Activated effector memory CD4-positive, alpha-beta T cell treated with anti-CD3 and anti-CD28 coated beads, Interleukin-2, amount 50 U/mL, for 16 hours (primary cell): ENCODE data around the gene EBP.
"Not testable (repeated sequence)": the region's sequence is repeated elsewhere in the genome, so short reads cannot be mapped to it uniquely, and the experiment has no call there.

ENCODE experiments used
- DNase-seq: peaks from one replicate; pipeline ENCODE4 v3.0.0-alpha.2; 2020

Gene EBP

GRCh38 chrX:48531358-48531959 lies 9.9 kb downstream of the EBP start:
- DNase-seq: no peak

- no peak for DNase-seq
Observed at GRCh38 chrX:48532161-48532560, 10.6 kb downstream of the EBP start.

GRCh38 chrX:48533165-48533564 lies 11.6 kb downstream of the EBP start:
- no peak for DNase-seq

DNA sequence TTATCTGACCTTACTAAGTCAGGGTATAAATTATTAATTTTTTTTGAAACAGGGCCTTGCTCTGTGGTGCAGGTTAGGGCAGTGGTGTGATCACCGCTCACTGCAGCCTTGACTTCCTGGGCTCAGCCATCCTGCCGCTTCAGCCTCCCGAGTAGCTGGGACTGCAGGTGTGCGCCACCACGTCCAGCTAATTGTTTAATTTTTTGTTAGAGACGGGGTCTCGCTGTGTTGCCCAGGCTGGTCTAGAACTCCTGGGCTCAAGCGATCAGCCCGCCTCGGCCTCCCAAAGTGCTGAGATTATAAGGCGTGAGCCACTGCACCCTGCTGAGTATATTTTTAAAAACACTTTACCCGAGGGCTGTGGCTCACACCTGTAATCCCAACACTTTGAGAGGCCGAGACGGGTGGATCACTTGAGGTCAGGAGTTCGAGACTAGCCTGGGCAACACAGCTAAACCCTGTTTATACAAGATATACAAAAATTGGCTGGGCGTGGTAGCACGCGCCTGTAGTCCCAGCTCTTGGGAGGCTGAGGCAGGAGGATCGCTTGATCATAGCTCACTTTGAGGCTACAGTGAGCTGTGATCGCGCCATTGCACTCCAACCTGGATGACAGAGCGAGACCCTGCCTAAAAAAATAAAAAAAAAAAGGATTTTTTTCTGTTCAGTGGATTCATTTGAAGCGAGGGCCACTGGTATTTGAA lies 17.2 kb downstream of the EBP start:
- no peak for DNase-seq

DNA sequence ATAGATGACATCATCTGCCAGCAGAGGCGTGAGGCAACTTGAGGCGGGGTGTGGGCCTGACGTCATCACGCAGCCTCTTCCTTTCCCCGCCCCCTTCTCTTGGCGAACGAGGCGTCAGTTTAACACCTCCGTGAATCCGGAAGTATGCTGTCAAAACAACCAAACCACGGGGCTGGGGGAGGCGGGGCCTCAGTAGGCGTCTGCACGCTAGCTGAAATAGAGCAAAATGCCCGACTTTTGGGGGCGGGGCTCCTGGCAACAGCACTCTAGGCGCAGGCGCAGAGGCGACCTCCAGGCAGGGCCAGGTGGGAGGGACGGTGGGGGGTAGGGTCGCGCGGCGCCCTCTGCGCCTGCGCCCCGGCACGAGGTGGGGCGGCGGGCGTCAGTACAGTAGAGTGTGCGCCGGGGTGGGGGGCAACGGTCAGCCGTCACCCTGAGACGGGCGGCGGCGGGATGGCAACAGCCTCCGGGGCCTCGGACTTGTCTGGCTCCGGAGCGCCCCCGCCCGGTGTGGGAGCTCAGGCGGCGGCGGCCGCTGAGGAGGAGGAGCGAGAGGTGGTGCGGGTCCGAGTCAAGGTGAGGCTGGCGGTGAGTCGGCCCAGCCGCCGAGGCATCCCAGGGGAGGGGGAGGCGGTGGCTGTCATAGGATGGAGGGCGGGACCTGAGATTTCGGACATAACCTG lies 17.9 kb downstream of the EBP start, which contains the start of gene TBC1D25:
TSS of gene TBC1D25 (plus strand) at position 370 of the 683 bp plus-strand sequence. CDS start at position 454, 84 bp downstream.
- peak; percentile 98 for DNase-seq

DNA sequence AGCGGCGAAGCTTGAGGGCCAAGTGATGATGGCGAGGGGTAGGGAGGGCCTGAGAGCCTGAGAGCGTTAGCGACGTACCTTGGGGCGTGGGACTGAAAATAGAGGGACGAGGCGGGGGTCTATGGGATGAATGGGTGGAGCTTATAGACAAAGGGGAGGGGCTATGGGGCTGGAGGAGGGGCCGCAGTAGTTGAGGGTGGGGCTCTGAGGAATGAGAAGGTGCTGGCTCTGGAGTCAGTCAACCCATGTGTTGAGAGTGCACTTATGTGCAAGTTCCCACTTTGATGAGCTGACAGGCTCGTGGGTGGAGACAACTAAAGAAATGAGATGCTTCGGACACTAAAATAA lies 18.4 kb downstream of the EBP start:
- DNase-seq: peak; percentile 82

DNA sequence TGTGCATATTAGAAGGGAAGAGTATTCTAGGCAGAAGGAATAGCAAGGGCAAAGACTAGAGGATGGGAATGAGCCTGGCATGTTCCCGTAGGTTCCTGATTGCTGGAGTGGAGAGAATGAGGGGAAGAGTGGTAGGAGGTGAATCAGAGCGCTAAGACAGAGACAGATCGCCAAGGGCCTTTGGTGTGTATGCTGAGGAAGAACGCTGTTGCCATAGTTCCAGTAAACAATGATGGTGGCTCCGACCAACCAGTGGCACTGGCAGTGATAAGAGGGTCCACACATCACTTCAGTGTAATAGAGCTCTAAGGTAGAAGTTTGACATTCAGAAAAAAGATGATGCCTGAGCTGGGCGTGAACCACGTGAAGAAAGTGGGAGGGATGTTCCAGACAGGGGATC lies 18.9 kb downstream of the EBP start:
- no peak for DNase-seq

GRCh38 chrX:48541140-48541814 lies 19.7 kb downstream of the EBP start:
- no peak for DNase-seq

DNA sequence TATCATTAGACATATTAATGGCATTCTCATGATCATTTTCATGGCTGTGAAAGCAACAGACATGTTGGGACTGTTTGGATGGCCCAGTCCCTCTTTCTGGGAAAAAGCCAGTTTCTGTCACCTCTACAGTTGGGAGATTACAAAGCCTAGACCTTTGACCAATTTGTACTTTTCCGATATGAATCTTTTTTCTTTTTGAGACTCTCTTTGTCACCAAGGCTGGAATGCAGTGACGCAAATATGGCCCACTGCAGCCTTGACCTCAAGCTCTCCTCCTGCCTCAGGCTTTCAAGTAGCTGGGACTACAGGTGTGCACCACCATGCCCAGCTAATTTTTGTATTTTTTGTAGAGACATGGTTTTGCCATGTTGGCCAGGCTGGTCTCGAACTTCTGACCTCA lies 27.3 kb downstream of the EBP start:
- no peak for DNase-seq

DNA sequence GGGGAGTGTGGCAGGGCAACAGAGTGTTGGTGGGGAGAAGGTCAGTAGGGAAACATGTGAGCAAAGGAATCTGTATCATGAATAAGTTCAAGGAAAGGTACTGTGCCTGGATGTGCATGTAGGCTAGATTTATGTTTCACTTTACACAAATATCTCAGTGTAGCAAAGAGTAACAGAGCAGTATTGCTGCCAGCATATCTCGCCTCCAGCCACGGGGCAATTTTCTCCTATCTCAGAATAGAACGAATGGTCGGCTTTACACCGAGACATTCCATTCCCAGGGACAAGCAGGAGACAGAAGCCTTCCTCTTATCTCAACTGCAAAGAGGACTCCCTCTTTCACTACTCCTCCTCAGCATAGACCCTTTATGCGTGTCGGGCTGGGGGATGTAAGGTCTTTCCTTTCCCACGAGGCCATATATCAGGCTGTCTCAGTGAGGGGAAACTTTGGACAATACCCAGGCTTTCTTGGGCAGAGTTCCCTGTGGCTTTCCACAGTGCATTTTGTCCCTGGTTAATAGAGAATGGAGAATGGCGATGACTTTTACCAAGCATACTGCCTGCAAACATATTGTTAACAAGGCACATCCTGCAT lies 34.2 kb downstream of the EBP start:
- not testable (repeated sequence) for DNase-seq

GRCh38 chrX:48558271-48558670 lies 36.7 kb downstream of the EBP start:
- no peak for DNase-seq

DNA sequence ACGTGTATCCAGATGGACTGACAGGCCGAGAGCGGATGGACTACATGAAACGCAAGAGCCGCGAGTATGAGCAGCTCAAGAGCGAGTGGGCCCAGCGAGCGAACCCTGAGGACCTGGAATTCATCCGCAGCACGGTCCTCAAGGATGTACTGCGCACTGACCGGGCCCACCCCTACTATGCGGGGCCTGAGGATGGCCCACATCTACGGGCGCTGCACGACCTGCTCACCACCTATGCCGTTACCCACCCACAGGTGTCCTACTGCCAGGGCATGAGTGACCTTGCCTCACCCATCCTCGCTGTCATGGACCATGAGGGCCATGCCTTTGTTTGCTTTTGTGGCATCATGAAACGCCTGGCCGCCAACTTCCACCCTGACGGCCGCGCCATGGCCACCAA lies 38.0 kb downstream of the EBP start:
- DNase-seq: no peak

- no peak for DNase-seq
Observed at GRCh38 chrX:48560056-48560455, 38.4 kb downstream of the EBP start.

DNA sequence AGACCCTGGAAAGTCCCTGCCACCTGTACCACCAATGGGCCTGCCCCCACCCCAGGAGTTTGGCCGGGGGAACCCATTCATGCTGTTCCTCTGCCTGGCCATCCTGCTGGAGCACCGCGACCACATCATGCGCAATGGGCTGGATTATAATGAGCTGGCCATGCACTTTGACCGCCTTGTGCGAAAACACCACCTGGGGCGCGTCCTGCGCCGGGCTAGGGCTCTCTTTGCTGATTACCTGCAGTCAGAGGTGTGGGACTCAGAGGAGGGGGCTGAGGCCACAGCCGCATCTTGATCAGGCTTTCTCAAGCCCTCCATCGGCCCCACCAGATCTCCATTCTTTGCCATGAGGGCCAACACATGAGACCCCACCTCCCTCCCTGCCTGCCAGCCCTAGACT lies 39.1 kb downstream of the EBP start:
- no peak for DNase-seq

- no peak for DNase-seq
Observed at GRCh38 chrX:48569958-48570357, 48.4 kb downstream of the EBP start.

- peak; percentile 63 for DNase-seq
Observed at GRCh38 chrX:48573690-48574269, 52.2 kb downstream of the EBP start.

GRCh38 chrX:48574270-48575266 lies 53.0 kb downstream of the EBP start, which contains the start of gene RBM3:
TSS of gene RBM3 (plus strand) at chrX:48574484. CDS start at chrX:48575181, 697 bp downstream.
- DNase-seq: peak; percentile 97

GRCh38 chrX:48575642-48576041 lies 54.0 kb downstream of the EBP start:
- no peak for DNase-seq

- no peak for DNase-seq
Observed at GRCh38 chrX:48576108-48576507, 54.5 kb downstream of the EBP start.
